WTC11 (cell line): ENCODE data around the gene EXOSC5. TPM values are rescaled to one million over a fixed set of nuclear protein-coding genes. Genes with fewer than 3 reads are reported as not detected.
"Not testable (repeated sequence)": the region's sequence is repeated elsewhere in the genome, so short reads cannot be mapped to it uniquely, and the experiment has no call there.

ENCODE experiments used
- ATAC-seq: fragments of 200-7000 bp; cut with Tn5 transposase; 2 replicates; pipeline ENCODE4 v1.10.0; 2021; ENCODE audit warnings: mild to moderate bottlenecking, moderate library complexity
- CTCF ChIA-PET: fragments of 300-600 bp; sonication (Branson Sonifier 250); formaldehyde crosslinking; loops from one replicate; lab custom pipeline; 2021; ENCODE audit warnings: antibody characterized with exemption; lab: Charles Lee
- POLR2A ChIA-PET: fragments of 350-600 bp; sonication (Branson Sonifier 250); formaldehyde crosslinking; loops from one replicate; lab custom pipeline; 2021; ENCODE audit warnings: antibody characterized with exemption; lab: Charles Lee
- DNase-seq: peaks from one replicate; pipeline ENCODE4 v3.0.0; 2021; ENCODE audit warnings: low spot score
- H3K27ac Mint-ChIP-seq: 2 replicates; pipeline ENCODE4 v1.8.0; 2021; ENCODE audit warnings: mixed read lengths
- H3K27me3 Mint-ChIP-seq: 2 replicates; pipeline ENCODE4 v1.8.0; 2021; ENCODE audit warnings: low read depth, mild to moderate bottlenecking, moderate library complexity, mixed read lengths
- H3K36me3 Mint-ChIP-seq: 2 replicates; pipeline ENCODE4 v1.8.0; 2021; ENCODE audit warnings: mixed read lengths
- H3K4me1 Mint-ChIP-seq: 2 replicates; pipeline ENCODE4 v1.8.0; 2022; ENCODE audit warnings: mixed read lengths
- H3K4me3 Mint-ChIP-seq: 2 replicates; pipeline ENCODE4 v1.8.0; 2021; ENCODE audit warnings: mild to moderate bottlenecking, moderate library complexity, mixed read lengths
- H3K9me3 Mint-ChIP-seq: 2 replicates; pipeline ENCODE4 v1.8.0; 2021; ENCODE audit warnings: mixed read lengths
- ATF1 ChIP-seq: sonication (generic); formaldehyde crosslinking; IDR thresholded peaks from 2 replicates; pipeline ENCODE4 v1.8.1; 2023; ENCODE audit warnings: mild to moderate bottlenecking, moderate library complexity, missing genetic modification reagents
- CBFB ChIP-seq: sonication (generic); formaldehyde crosslinking; IDR thresholded peaks from 2 replicates; pipeline ENCODE4 v1.8.1; 2022; ENCODE audit warnings: mild to moderate bottlenecking, low read depth, missing genetic modification reagents
- CREB1 ChIP-seq: sonication (generic); formaldehyde crosslinking; IDR thresholded peaks from 2 replicates; pipeline ENCODE4 v1.8.0; 2023; ENCODE audit warnings: mild to moderate bottlenecking, missing genetic modification reagents
- GABPB1 ChIP-seq: sonication (generic); formaldehyde crosslinking; IDR thresholded peaks from 2 replicates; pipeline ENCODE4 v1.8.1; 2023; ENCODE audit warnings: mild to moderate bottlenecking, missing genetic modification reagents
- NR1H2 ChIP-seq: sonication (generic); formaldehyde crosslinking; IDR thresholded peaks from 2 replicates; pipeline ENCODE4 v1.9.0; 2021; ENCODE audit warnings: mild to moderate bottlenecking, moderate library complexity, missing genetic modification reagents
- OVOL2 ChIP-seq: fragments of 250-450 bp; sonication (Bioruptor Pico); IDR thresholded peaks from 2 replicates; pipeline ENCODE4 v1.9.0; 2021; ENCODE audit warnings: mild to moderate bottlenecking, borderline replicate concordance
- ZNF121 ChIP-seq: sonication (generic); formaldehyde crosslinking; IDR thresholded peaks from 2 replicates; pipeline ENCODE4 v1.8.0; 2023; ENCODE audit warnings: missing genetic modification reagents
- ZNF263 ChIP-seq: sonication (generic); formaldehyde crosslinking; IDR thresholded peaks from 2 replicates; pipeline ENCODE4 v1.8.1; 2022; ENCODE audit warnings: low read depth, mild to moderate bottlenecking, moderate library complexity, missing genetic modification reagents
- ZNF416 ChIP-seq: fragments of 250-450 bp; sonication (Bioruptor Pico); IDR thresholded peaks from 2 replicates; pipeline ENCODE4 v1.9.0; 2021; ENCODE audit warnings: mild to moderate bottlenecking, inconsistent platforms
- ZNF671 ChIP-seq: fragments of 250-450 bp; sonication (Bioruptor Pico); IDR thresholded peaks from 2 replicates; pipeline ENCODE4 v1.8.0; 2021; ENCODE audit warnings: mild to moderate bottlenecking
- total RNA-seq: library from RNA; stranded (reverse); gene quantifications from 3 replicates; pipeline ENCODE4 v1.2.3, GENCODE V29; 2021
- TF ChIP-seq, protein P1 (sequence below): sonication (generic); formaldehyde crosslinking; conservative IDR thresholded peaks from 2 replicates; pipeline ENCODE4 v1.8.1; 2023; ENCODE audit warnings: mild to moderate bottlenecking, low read depth, missing genetic modification reagents, moderate library complexity
- TF ChIP-seq, protein P2 (sequence below): sonication (generic); formaldehyde crosslinking; IDR thresholded peaks from 2 replicates; pipeline ENCODE4 v1.8.1; 2022; ENCODE audit warnings: low read depth, missing genetic modification reagents, borderline replicate concordance
- TF ChIP-seq, protein P3 (sequence below): sonication (generic); formaldehyde crosslinking; IDR thresholded peaks from 2 replicates; pipeline ENCODE4 v1.8.1; 2022; ENCODE audit warnings: mild to moderate bottlenecking, missing genetic modification reagents, moderate library complexity, borderline replicate concordance
- TF ChIP-seq, protein P4 (sequence below): sonication (generic); formaldehyde crosslinking; IDR thresholded peaks from 2 replicates; pipeline ENCODE4 v1.8.1; 2023; ENCODE audit warnings: mild to moderate bottlenecking, missing genetic modification reagents
- TF ChIP-seq, protein P5 (sequence below): sonication (generic); formaldehyde crosslinking; IDR thresholded peaks from 2 replicates; pipeline ENCODE4 v1.8.0; 2023; ENCODE audit warnings: missing genetic modification reagents
- TF ChIP-seq, protein P6 (sequence below): fragments of 250-450 bp; sonication (Bioruptor Pico); IDR thresholded peaks from 2 replicates; pipeline ENCODE4 v1.9.0; 2021; ENCODE audit warnings: mild to moderate bottlenecking

Gene EXOSC5
- total RNA-seq, 1 experiment from 2014 or later, result 56.4 TPM

DNA sequence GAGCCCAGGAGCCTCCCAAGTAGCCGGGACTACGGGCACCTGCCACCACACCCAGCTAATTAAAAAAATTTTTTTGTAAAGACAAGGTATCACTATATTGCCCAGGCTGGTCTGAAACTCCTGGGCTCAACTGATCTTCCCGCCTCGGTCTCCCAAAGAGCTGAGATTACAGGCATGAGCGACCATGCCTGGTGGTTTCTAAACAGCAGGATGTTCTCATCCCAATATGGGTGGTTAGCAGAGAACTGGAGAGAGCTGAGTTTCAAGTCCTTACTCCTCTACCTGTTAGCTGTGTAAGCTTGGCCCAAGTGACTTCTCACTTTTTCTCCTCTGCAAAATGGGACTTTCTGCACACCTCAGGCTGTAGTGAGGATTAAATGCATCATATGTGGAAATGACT, 12.8 kb downstream of the EXOSC5 start (continued):
- TF ChIP-seq, protein P1, sequence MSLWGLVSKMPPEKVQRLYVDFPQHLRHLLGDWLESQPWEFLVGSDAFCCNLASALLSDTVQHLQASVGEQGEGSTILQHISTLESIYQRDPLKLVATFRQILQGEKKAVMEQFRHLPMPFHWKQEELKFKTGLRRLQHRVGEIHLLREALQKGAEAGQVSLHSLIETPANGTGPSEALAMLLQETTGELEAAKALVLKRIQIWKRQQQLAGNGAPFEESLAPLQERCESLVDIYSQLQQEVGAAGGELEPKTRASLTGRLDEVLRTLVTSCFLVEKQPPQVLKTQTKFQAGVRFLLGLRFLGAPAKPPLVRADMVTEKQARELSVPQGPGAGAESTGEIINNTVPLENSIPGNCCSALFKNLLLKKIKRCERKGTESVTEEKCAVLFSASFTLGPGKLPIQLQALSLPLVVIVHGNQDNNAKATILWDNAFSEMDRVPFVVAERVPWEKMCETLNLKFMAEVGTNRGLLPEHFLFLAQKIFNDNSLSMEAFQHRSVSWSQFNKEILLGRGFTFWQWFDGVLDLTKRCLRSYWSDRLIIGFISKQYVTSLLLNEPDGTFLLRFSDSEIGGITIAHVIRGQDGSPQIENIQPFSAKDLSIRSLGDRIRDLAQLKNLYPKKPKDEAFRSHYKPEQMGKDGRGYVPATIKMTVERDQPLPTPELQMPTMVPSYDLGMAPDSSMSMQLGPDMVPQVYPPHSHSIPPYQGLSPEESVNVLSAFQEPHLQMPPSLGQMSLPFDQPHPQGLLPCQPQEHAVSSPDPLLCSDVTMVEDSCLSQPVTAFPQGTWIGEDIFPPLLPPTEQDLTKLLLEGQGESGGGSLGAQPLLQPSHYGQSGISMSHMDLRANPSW (CRISPR knock-in tag), result no peak
- TF ChIP-seq, all 79 proteins: peak for 0

DNA sequence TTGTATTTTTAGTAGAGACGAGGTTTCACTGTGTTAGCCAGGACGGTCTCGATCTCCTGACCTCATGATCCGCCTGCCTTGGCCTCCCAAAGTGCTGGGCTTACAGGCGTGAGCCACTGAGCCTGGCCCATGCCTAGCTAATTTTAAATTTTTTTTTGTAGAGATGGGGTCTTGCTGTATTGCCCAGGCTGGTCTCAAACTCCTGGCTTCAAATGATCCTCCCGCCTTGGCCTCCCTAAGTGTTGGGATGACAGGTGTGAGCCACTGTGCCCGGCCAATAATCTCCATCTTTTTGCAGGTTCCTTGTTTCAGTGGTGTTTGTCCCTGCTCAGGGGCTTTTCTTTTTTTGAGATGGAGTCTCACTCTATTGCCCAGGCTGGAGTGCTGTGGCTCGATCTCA, 15.6 kb downstream of the EXOSC5 start:
- POLR2A ChIA-PET, ATAC-seq, H3K27ac Mint-ChIP-seq, H3K9me3 Mint-ChIP-seq, DNase-seq, H3K36me3 Mint-ChIP-seq, H3K4me3 Mint-ChIP-seq: not testable (repeated sequence)
- Mint-ChIP-seq H3K27me3 (peaks cover 11% of the 10 kb centered on the region), H3K4me1 (peaks cover 13% of the 10 kb centered on the region)
- CTCF ChIA-PET, result interaction anchor here (0.7 to 1.0 kb wide), 3 partner anchors 15 to 565 kb away, joined by 4 to 7 read pairs (median 4); no protein-coding TSS in a partner anchor
- 0 out of 2 replicates have a peak, but pooled peaks have one; percentile 14 for TF ChIP-seq ZNF121 (CRISPR knock-in tag)

DNA sequence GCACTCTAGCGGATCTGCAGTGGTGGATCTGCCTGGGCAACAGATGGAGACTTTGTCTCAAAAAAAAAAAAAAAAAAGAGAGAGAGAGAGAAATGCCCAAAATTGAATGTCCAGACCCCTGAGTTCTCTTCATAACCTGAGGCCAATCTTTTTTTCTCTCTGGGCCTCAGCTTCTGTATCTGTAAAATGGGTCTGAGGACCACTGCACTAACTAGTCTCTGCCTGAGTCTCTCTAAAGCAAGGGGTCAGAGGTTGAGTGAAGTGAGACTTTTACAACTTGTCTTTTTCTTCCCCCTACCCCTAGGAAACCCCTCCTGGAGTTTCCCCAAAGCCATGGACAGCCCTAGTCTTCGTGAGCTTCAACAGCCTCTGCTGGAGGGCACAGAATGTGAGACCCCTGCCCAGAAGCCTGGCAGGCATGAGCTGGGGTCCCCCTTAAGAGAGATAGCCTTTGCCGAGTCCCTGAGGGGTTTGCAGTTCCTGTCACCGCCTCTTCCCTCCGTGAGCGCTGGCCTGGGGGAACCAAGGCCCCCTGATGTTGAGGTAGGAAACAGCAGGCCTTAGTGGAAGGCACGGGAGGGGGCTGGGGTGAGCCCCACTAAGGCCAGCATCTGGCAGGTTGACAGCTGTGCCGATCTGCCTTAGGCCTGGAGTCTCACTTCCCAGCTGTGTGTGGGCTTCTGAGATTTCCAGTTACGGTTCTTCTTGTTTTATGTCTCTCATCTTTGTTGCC, 19.0 kb downstream of the EXOSC5 start:
- TF ChIP-seq ZNF263 (CRISPR knock-in tag) (no peak), CREB1 (no peak), ZNF416 (CRISPR knock-in tag) (no peak), NR1H2 (CRISPR knock-in tag) (no peak), ZNF121 (CRISPR knock-in tag) (no peak), GABPB1 (CRISPR knock-in tag) (no peak), ATF1 (CRISPR knock-in tag) (no peak), CBFB (CRISPR knock-in tag) (no peak), OVOL2 (CRISPR knock-in tag) (no peak), ZNF671 (CRISPR knock-in tag) (no peak)
- TF ChIP-seq, protein P2, sequence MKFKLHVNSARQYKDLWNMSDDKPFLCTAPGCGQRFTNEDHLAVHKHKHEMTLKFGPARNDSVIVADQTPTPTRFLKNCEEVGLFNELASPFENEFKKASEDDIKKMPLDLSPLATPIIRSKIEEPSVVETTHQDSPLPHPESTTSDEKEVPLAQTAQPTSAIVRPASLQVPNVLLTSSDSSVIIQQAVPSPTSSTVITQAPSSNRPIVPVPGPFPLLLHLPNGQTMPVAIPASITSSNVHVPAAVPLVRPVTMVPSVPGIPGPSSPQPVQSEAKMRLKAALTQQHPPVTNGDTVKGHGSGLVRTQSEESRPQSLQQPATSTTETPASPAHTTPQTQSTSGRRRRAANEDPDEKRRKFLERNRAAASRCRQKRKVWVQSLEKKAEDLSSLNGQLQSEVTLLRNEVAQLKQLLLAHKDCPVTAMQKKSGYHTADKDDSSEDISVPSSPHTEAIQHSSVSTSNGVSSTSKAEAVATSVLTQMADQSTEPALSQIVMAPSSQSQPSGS (CRISPR knock-in tag), result no peak
- TF ChIP-seq, protein P3, sequence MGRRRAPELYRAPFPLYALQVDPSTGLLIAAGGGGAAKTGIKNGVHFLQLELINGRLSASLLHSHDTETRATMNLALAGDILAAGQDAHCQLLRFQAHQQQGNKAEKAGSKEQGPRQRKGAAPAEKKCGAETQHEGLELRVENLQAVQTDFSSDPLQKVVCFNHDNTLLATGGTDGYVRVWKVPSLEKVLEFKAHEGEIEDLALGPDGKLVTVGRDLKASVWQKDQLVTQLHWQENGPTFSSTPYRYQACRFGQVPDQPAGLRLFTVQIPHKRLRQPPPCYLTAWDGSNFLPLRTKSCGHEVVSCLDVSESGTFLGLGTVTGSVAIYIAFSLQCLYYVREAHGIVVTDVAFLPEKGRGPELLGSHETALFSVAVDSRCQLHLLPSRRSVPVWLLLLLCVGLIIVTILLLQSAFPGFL, result no peak
- TF ChIP-seq, protein P4, sequence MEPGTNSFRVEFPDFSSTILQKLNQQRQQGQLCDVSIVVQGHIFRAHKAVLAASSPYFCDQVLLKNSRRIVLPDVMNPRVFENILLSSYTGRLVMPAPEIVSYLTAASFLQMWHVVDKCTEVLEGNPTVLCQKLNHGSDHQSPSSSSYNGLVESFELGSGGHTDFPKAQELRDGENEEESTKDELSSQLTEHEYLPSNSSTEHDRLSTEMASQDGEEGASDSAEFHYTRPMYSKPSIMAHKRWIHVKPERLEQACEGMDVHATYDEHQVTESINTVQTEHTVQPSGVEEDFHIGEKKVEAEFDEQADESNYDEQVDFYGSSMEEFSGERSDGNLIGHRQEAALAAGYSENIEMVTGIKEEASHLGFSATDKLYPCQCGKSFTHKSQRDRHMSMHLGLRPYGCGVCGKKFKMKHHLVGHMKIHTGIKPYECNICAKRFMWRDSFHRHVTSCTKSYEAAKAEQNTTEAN, result no peak
- TF ChIP-seq, protein P5, sequence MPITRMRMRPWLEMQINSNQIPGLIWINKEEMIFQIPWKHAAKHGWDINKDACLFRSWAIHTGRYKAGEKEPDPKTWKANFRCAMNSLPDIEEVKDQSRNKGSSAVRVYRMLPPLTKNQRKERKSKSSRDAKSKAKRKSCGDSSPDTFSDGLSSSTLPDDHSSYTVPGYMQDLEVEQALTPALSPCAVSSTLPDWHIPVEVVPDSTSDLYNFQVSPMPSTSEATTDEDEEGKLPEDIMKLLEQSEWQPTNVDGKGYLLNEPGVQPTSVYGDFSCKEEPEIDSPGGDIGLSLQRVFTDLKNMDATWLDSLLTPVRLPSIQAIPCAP (CRISPR knock-in tag), result no peak
- TF ChIP-seq, protein P6, sequence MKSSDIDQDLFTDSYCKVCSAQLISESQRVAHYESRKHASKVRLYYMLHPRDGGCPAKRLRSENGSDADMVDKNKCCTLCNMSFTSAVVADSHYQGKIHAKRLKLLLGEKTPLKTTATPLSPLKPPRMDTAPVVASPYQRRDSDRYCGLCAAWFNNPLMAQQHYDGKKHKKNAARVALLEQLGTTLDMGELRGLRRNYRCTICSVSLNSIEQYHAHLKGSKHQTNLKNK, result no peak
- H3K27ac Mint-ChIP-seq, result no peak overlapping the region
- peak; percentile 69 for DNase-seq
- POLR2A ChIA-PET, result interaction anchor here (0.6 kb wide), 1 partner anchor 311 kb away, joined by 4 read pairs; no protein-coding TSS in a partner anchor
- CTCF ChIA-PET, result interaction anchor here (0.7 to 6.2 kb wide), 11 partner anchors 13 to 965 kb away, joined by 3 to 45 read pairs (median 3); partner anchors contain the start of genes B9D2, DMAC2 and TGFB1
- H3K4me1 Mint-ChIP-seq, result peaks cover 17% of the 10 kb centered on the region
- H3K4me3 Mint-ChIP-seq, result no peak overlapping the region
- H3K27me3 Mint-ChIP-seq, result peaks cover 14% of the 10 kb centered on the region
- no peaks in the 10 kb centered on the region for H3K36me3 Mint-ChIP-seq
- H3K9me3 Mint-ChIP-seq, result no peaks in the 10 kb centered on the region
- peak; percentile 81 for ATAC-seq
